ENCODE data around the gene KCNF1.

The KCNF1 gene

GRCh38 chr2:10892796-10893350 is 18.9 kb upstream of the KCNF1 start:
- Histone ChIP-seq H4K20me1 (ENCODE audit: control insufficient read depth, insufficient read depth, low read depth, low read length) (no peaks in the 10 kb centered on the region), H3K4me2 (ENCODE audit: low read length) (no peak overlapping the region), H3K27me3 (ENCODE audit: control insufficient read depth, low read length) (peaks cover 6% of the 10 kb centered on the region; the same call in 1 of the 2 replicates), H3F3A (ENCODE audit: control insufficient read depth, insufficient read depth) (no peaks in the 10 kb centered on the region), H3K79me2 (ENCODE audit: control insufficient read depth, low read length) (no peaks in the 10 kb centered on the region), H3K9me2 (replicated peaks; ENCODE audit: control insufficient read depth, low read length) (no peaks in the 10 kb centered on the region), H3K36me3 (ENCODE audit: control insufficient read depth, low read length) (no peaks in the 10 kb centered on the region), H3K27ac (ENCODE audit: low read depth, low read length) (no peak overlapping the region), H3K9me3 (ENCODE audit: control insufficient read depth, insufficient read depth, low read length) (no peaks in the 10 kb centered on the region), H3K4me1 (ENCODE audit: control insufficient read depth, low read length) (no peaks in the 10 kb centered on the region), H3K4me3 (ENCODE audit: low read length) (no peak overlapping the region)
- TF ChIP-seq EZH2phosphoT487 (IDR thresholded peaks at IDR 0.05; ENCODE audit: borderline replicate concordance, low read length) (no peak), CTCF (IDR thresholded peaks at IDR 0.05; ENCODE audit: low read depth, low read length, poor library complexity, severe bottlenecking) (no peak)

- Histone ChIP-seq H4K20me1 (ENCODE audit: control insufficient read depth, insufficient read depth, low read depth, low read length) (no peaks in the 10 kb centered on the region), H3K4me1 (ENCODE audit: control insufficient read depth, low read length) (no peaks in the 10 kb centered on the region), H3K27me3 (ENCODE audit: control insufficient read depth, low read length) (peaks cover 7% of the 10 kb centered on the region; the same call in 1 of the 2 replicates), H3K9me3 (ENCODE audit: control insufficient read depth, insufficient read depth, low read length) (no peaks in the 10 kb centered on the region), H3K27ac (ENCODE audit: low read depth, low read length) (no peak overlapping the region), H3K4me3 (ENCODE audit: low read length) (no peak overlapping the region), H3K79me2 (ENCODE audit: control insufficient read depth, low read length) (no peaks in the 10 kb centered on the region), H3K4me2 (ENCODE audit: low read length) (no peak overlapping the region), H3K9me2 (replicated peaks; ENCODE audit: control insufficient read depth, low read length) (no peaks in the 10 kb centered on the region), H3K36me3 (ENCODE audit: control insufficient read depth, low read length) (no peaks in the 10 kb centered on the region), H3F3A (ENCODE audit: control insufficient read depth, insufficient read depth) (no peaks in the 10 kb centered on the region)
- TF ChIP-seq CTCF (IDR thresholded peaks at IDR 0.05; ENCODE audit: low read depth, low read length, poor library complexity, severe bottlenecking) (no peak), EZH2phosphoT487 (IDR thresholded peaks at IDR 0.05; ENCODE audit: borderline replicate concordance, low read length) (no peak)
Measured at GRCh38 chr2:10894264-10894935, 17.3 kb upstream of the KCNF1 start.

- TF ChIP-seq EZH2phosphoT487 (IDR thresholded peaks at IDR 0.05; ENCODE audit: borderline replicate concordance, low read length), result no peak
- no peak for TF ChIP-seq CTCF (IDR thresholded peaks at IDR 0.05; ENCODE audit: low read depth, low read length, poor library complexity, severe bottlenecking)
- H3K36me3 ChIP-seq (ENCODE audit: control insufficient read depth, low read length), result no peaks in the 10 kb centered on the region
- no peak overlapping the region for H3K27ac ChIP-seq (ENCODE audit: low read depth, low read length)
- H3K27me3 ChIP-seq (ENCODE audit: control insufficient read depth, low read length), result peaks cover 8% of the 10 kb centered on the region; the same call in 1 of the 2 replicates
- no peaks in the 10 kb centered on the region for H4K20me1 ChIP-seq (ENCODE audit: control insufficient read depth, insufficient read depth, low read depth, low read length)
- no peaks in the 10 kb centered on the region for H3K9me2 ChIP-seq (replicated peaks; ENCODE audit: control insufficient read depth, low read length)
- H3K4me1 ChIP-seq (ENCODE audit: control insufficient read depth, low read length), result no peaks in the 10 kb centered on the region
- no peaks in the 10 kb centered on the region for H3F3A ChIP-seq (ENCODE audit: control insufficient read depth, insufficient read depth)
- H3K9me3 ChIP-seq (ENCODE audit: control insufficient read depth, insufficient read depth, low read length), result no peaks in the 10 kb centered on the region
- no peak overlapping the region for H3K4me3 ChIP-seq (ENCODE audit: low read length)
- no peak overlapping the region for H3K4me2 ChIP-seq (ENCODE audit: low read length)
- no peaks in the 10 kb centered on the region for H3K79me2 ChIP-seq (ENCODE audit: control insufficient read depth, low read length)
Measured at GRCh38 chr2:10895231-10895630, 16.5 kb upstream of the KCNF1 start.
